ENCODE results near the gene TTI1.

DNA sequence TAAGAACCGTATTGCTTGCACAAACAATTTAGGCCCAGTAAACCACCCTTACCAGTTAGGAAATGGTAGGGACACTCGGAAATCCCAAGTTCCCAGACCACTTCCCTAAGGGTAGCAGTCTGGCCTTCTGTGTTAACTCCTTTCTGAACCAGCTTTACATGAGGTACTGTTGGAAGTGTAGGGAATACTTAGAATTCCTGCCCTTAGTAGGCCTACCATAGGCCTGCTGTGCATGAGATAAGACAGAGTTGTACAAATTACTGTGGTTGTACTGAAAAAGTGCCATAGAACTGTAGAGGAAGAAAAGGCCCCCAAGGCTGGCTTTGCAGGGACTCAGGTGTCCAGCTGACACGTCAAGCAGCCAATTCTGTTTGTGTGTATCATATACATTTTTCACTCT lies 11.4 kb upstream of the TTI1 start:
- no peak for TF ChIP-seq CTCF (IDR thresholded peaks at IDR 0.05)
- TF ChIP-seq POLR2A (IDR thresholded peaks at IDR 0.05), result no peak
- TF ChIP-seq POLR2AphosphoS5 (IDR thresholded peaks at IDR 0.05), result no peak

All from prostate gland (tissue), 2 donors.